HG03432 (cell line): Measurements from ENCODE around the gene AIFM3.
"Not testable (repeated sequence)": the region's sequence is repeated elsewhere in the genome, so short reads cannot be mapped to it uniquely, and the experiment has no call there.

Experiments used
- ATAC-seq: cut with Tn5 transposase; IDR thresholded peaks from one replicate; pipeline ENCODE4 v1.9.1; 2021; ENCODE audit warnings: mild to moderate bottlenecking, moderate library complexity; ENCODE audit not compliant: unreplicated experiment

The AIFM3 gene

GRCh38 chr22:20957102-20957682, 9.9 kb upstream of the AIFM3 start:
- no peak for ATAC-seq

DNA sequence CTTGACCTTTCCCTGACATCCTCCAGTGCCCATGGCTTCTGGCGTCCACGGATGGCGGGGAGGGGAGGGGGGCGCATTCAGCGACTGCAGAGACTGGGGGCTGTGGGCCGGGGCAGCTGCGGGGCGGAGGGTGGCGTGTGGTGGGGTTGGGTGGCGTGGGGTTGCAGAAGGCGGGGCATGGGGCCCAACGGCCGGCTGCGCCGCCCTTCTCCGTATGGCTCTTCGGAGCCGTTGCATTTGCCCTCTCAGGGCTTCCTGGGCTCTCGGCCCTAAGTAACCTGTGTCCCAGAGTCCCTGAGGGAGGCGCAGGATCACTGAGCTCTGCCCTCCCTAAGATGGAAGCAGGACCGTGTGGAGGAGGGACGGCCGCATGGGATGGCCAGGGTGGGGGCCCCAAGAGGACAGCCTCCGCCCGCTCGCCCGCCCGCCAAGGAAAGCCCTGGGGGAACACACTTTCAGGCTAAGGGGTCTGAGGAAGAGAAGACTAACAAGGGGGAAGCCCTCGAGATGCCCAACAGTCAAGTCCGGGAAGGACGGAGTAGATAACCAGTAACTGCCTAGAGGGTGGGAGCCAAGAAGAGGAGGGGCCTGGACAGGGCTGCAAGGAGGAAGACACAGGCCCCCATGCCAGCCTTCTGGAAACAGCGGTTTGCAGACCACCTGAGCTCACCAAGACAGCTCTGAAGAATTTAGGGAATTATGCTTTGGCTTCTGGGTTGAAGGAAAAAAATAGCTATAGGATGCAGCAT, 9.2 kb upstream of the AIFM3 start:
- no peak for ATAC-seq

- no peak for ATAC-seq
Measured at GRCh38 chr22:20959578-20960461, 7.2 kb upstream of the AIFM3 start.

- ATAC-seq = no peak
Measured at GRCh38 chr22:20960609-20961008, 6.4 kb upstream of the AIFM3 start.

GRCh38 chr22:20962491-20962945, 4.5 kb upstream of the AIFM3 start:
- no peak for ATAC-seq

DNA sequence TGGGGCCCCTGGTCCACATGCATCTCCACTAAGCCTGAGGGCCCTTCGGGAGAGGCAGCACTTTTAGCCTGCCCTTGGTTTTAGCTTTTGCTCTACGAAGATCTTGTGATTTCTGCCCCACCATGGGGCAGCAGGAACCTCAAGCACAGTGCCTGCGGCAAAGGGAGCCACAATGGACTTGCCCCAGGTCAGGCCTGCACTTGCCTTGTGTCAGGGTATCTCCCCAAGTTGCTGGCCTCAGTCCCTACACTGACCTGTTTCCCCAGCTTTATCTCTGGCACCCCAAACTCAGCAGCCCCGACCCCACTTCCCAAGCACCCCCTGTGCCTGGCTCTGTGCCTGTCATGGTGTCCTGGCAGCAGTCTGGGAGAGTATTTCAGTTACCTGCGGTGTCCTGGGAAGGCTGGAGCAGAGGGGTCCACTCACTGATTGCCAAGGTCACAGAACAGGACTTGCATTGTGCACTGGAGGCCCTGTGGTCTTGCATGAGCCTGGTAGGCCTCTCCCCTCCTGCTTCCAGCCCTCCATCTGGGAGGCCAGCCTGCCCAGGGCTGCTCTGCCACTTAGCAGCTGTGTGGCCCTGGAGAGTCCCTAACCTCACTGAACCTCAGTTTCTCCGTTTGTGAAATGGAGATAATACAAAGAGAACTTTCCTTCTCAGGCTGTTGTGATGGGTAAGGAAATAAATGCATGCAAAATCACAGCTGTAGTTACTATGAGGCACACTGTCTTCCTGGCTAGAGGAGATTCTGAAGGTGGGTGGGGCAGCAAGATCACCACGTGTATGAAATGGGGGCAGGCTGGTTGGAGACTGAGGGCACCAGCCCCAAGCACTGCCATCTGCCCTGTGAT, 3.6 kb upstream of the AIFM3 start:
- no peak for ATAC-seq

- no peak for ATAC-seq
Measured at GRCh38 chr22:20964090-20964798, 2.8 kb upstream of the AIFM3 start.

GRCh38 chr22:20964799-20965103, 2.3 kb upstream of the AIFM3 start:
- ATAC-seq = no peak

GRCh38 chr22:20965104-20965887, 1.8 kb upstream of the AIFM3 start:
- ATAC-seq = no peak

DNA sequence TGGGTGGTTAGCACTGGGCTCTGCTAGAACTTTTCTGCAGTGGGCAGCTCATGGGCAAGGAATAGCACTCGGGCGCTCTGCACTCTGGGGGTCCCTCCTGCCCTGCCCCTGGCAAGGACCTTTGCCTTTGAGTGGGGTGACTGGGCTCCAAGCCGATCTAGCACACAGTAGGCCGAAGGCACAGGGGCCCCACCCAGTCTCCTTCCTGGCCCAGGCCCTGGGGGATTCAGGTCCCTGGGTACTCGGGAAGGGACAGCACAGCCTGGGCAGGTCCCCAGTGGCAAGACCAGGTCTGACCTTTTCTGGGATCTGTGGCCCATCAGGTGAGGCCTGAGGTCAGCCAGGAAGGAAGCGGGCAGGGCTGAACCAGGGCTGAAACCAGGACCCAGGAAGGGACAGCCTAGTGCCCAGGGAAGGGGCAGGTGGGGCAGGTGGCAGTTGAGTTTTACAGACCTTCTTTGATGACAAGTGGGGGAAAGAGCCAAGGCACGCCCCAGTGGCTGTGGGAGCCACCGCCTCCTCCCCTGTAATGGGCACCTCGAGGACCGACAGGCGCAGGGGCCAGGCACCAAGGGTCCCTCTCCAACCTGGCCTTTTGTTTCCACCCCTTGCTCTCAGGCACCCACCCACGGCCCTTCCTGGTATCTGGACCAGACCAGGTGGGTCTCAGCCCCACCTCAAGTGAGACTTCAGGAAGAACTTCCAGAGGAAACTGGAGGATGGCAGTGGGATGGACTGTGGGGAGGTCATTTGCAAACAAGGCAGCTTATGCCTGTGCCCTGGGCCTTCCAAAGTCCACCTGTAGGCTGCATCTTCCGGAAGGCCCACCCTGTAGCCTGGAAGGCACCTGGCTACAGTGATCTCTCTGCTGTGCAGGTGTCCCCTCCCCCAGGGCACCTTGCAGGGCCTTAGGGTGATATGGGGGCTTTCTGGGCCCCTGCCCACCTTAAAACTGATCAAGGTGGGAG, 883 bp upstream of the AIFM3 start:
- ATAC-seq = no peak

DNA sequence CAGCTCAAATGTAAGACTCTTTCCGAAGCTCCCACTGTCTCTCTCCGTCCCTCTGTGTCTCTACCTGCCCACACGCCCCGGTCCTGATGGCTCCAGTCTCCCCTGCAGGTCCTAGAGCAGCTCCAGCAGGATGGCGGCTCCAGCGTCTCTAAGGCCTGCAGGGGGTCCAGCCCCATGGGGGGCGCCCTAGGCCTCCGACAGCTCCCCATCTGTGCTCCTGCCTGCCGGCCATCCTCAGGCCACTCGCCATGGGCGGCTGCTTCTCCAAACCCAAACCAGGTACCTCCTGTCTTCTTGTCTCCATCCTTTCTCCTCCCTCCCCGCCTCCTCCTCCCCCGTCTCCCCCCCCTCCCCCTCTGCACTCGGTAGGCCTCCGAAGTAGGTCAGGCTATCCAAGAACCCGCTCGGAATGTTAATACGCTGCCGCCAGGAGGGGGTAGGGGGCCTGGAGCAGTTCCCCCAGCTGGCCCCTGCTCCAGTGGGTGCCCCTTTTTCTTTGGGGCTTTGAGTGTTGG, 699 bp downstream of the AIFM3 start:
- ATAC-seq = no peak

GRCh38 chr22:20968281-20968977, 1.4 kb downstream of the AIFM3 start:
- no peak for ATAC-seq

DNA sequence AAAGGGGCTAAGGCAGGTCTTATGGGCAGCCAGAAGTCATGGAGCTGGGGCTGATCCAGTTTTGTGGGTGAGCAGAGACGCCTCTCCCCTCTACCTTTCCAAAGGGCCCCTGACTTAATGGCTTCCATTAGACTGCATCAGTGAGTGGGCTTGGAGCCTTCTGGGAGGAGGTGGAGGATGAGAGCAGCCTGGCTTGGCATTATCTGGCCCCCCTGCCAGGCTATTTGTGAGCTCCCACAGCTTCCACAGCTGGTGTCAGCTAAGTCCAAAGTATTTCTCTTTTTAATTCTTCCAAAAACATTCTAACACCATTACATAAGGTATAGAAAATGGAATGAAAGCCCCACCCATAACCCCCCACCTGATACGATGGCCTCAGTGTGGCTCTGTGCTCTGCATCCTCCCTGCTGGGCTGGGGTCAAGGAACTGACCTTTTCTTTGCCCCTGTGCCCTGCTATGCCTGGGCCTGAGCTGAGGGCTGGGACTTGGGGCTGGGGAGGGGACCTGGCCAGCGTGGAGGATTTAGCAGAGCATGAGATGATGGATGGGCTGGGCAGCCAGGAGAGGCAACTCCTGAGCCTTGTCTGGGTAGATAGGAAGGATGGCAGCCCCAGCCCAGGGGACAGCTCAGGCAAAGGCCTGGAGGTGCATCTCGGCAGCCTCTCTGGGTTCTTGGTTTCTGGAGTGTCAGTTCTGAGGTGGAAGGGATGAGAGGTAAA, 4.0 kb downstream of the AIFM3 start:
- no peak for ATAC-seq

DNA sequence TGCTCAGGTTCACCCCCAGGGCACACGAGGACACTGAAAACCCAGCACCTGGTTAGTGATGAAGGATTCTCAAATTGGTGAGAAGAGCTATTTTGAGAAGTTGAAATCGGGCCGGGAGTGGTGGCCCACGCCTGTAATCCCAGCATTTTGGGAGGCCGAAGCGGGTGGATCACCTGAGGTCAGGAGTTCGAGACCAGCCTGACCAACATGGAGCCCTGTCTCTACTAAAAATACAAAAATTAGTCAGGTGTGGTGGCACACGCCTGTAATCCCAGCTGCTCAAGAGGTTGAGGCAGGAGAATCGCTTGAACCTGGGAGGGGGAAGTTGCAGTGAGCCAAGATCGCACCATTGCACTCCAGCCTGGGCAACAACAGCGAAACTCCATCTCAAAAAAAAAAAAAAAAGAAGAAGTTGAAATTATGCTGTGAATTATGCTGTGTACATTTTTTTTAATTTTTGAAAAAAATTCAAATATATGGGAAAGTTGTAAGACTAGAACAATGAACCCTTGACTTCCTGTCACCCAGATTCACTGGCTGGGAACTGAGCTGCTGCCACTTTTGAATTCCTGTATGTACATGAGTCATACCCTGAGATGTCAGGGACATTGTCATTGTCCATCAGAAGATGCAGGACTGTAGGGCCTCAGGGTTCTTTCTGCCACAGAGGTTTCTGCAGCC, 5.1 kb downstream of the AIFM3 start:
- ATAC-seq = not testable (repeated sequence)

DNA sequence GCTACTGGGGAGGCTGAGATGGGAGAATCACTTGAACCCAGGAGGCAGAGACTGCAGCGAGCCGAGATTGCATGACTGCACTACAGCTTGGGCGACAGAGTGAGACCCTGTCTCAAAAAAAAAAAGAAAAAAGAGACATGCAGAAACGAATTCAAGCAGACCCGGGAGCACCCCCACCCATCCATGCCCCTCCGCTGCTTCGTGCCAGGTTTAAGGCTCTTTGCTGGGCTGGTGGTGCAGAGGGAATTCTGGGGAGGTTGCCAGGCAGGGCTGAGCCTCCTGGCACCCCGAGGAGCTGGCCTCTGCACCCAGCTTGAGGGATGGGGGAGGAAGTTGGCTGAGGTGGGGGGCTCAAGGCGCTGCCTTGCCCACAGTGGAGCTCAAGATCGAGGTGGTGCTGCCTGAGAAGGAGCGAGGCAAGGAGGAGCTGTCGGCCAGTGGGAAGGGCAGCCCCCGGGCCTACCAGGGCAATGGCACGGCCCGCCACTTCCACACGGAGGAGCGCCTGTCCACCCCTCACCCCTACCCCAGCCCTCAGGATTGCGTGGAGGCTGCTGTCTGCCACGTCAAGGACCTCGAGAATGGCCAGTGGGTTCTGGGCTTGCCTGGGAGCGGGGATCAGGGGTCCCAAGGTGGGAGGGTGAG, 6.0 kb downstream of the AIFM3 start:
- no peak for ATAC-seq
